HG02571 (cell line): ENCODE results near the gene OPRD1.
"Not testable (repeated sequence)": the region's sequence is repeated elsewhere in the genome, so short reads cannot be mapped to it uniquely, and the experiment has no call there.

Experiments
- ATAC-seq: cut with Tn5 transposase; IDR thresholded peaks from one replicate; pipeline ENCODE4 v1.9.1; 2021; ENCODE audit warnings: mild to moderate bottlenecking, moderate library complexity; ENCODE audit not compliant: unreplicated experiment

Gene OPRD1

DNA sequence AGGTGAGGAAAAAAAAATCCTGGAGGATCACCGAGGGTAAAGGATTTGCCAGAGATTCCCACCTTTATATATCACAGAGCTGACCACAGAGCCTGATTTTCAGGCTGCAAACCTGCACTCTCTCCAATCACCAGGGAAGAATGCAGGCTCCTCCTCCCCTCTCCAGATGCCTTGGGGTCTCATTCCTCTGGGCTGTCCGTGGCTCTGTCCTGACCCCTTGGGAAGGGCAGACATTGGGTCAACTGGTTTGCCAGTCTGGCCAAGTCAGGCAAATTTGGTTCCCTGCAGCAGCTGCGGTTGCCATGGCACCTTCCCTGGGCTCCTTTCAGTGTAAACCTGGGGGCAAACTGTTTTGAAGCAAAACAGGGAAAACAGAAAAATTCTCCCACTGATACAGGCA is 11.6 kb upstream of the OPRD1 start:
- no peak for ATAC-seq

GRCh38 chr1:28801461-28801860 is 10.5 kb upstream of the OPRD1 start:
- no peak for ATAC-seq

DNA sequence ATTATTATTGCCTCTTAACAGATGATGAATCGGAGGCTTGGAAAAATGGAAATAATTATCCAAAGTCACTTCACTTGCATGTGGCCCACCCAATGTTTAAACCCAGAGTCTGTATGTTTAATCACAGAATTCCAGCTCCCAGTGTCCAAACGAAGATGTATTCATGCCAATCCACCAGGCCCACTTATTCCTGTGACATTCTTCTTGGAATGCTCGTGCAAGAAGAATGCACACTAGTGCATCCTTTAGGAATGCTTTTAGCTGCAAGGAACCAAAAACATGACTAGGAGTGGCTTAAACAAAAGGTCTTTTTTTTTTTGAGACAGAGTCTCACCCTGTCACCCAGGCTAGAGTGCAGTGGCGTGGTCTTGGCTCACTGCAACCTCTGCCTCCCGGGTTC is 8.9 kb upstream of the OPRD1 start:
- ATAC-seq: no peak

GRCh38 chr1:28803662-28804061 is 8.3 kb upstream of the OPRD1 start:
- no peak for ATAC-seq

DNA sequence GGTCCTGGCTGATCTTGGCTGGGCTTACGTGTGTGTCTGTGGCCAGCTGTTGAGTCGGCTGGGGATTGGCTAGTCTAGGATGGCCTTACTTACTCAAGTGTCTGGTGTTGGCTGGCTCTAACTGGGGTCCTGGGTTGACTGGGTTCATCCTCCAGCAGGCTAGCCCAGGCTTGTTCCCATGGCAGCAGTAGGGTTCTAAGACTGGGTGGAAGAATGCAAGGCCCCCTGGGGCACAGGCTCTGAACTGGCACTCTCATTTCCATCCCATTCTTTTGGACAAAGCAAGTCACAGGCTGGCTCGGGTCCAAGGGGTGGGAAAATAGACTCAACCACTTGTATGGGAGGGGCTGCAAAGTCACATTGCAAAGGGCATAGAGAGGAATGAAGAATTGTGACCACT is 7.9 kb upstream of the OPRD1 start:
- no peak for ATAC-seq

DNA sequence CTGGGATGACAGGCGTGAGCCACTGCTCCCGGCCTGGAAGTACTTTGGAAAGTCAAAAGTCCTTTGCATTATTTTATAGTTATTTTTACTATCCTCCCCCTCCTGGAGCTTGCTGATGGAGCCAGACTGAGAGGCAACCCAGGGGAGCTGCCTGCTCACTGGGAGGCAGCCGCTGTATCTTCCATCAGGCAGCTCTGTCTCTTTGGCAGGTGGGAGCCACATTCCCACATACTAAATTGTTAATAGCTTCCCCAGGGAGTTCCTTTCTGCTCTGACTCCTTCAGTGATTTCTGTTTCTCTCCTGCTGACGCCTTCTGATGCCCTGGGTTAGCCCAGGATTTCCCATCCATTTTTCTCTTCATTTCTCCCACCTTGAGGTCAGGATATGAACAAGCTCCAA is 4.9 kb upstream of the OPRD1 start:
- no peak for ATAC-seq

- no peak for ATAC-seq
Observed at GRCh38 chr1:28807986-28808385, 4.0 kb upstream of the OPRD1 start.

- no peak for ATAC-seq
Observed at GRCh38 chr1:28811369-28811765, 603 bp upstream of the OPRD1 start.

GRCh38 chr1:28812669-28813468 is 899 bp downstream of the OPRD1 start:
- no peak for ATAC-seq

DNA sequence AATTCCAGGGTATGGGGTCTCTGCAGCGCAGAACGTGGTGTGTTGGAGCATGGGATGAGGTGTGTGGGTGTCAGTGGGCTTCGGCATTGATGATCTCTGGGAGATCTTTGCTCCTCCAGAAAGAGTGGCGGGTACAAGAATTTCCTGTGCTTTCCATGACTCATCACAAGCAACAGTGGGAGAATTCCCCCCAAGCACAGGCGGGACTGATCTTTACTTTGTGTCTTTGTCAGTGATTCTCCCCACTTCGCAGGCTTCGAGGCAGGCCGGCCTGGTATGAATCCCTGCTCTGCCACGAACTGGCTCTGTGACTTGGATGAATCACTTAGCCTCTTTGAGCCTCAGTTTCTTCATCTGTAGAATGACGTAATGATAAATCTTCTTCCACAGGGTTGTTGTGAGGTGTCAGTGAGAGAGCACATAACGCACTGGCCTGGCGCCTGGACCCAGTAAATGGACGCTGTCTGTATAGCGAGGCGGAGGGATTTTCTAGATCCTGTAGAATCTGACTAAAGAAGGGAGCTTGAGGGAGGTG is 2.0 kb downstream of the OPRD1 start:
- ATAC-seq: no peak

GRCh38 chr1:28815533-28816185 is 3.7 kb downstream of the OPRD1 start:
- ATAC-seq: no peak

GRCh38 chr1:28817133-28817532 is 5.2 kb downstream of the OPRD1 start:
- no peak for ATAC-seq

- no peak for ATAC-seq
Observed at GRCh38 chr1:28819020-28819419, 7.0 kb downstream of the OPRD1 start.

- no peak for ATAC-seq
Observed at GRCh38 chr1:28822799-28823198, 10.8 kb downstream of the OPRD1 start.

- not testable (repeated sequence) for ATAC-seq
Observed at GRCh38 chr1:28824061-28824460, 12.1 kb downstream of the OPRD1 start.

DNA sequence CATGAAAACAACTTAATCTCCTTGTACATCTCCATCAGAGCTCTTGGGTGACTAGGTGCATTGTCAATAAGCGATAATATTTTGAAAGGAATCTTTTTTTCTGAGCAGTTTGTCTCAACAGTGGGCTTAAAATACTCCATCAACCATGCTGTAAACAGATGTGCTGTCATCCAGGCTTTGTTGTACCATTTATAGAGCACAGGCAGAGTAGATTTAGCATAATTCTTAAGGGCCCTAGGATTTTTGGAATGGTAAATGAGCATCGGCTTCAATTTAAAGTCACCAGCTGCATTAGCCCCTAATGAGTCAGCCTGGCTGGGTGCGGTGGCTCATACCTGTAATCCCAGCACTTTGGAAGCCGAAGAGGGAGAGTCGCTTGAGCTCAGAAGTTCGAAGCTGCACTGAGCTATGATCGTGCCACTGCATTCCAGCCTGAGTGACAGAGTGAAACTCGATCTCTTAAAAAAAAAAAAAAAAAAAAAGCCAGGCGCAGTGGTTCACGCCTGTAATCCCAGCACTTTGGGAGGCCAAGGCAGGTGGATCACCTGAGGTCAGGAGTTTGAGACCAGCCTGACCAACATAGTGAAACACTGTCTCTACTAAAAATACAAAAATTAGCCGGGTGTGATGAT is 16.4 kb downstream of the OPRD1 start:
- ATAC-seq: not testable (repeated sequence)

GRCh38 chr1:28830814-28831213 is 18.8 kb downstream of the OPRD1 start:
- no peak for ATAC-seq

DNA sequence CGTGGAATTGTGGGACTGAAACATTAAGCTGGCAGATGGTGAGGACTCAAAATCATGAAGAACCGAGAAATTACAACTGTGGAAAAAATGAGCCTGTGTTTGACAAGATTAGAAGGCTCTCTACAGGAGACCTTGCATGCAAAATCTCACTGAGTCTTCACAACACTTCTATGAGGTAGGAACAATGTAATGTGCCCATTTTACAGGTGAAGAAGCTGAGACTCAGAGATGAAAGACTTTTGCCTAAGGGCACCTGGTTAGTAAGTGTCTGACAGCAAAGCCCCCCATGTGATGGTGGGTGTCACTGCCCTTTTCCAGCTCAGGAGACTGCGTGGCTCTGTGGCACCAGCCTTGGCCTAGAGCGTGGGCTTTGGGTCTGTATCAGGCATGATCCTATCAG is 21.0 kb downstream of the OPRD1 start:
- no peak for ATAC-seq

DNA sequence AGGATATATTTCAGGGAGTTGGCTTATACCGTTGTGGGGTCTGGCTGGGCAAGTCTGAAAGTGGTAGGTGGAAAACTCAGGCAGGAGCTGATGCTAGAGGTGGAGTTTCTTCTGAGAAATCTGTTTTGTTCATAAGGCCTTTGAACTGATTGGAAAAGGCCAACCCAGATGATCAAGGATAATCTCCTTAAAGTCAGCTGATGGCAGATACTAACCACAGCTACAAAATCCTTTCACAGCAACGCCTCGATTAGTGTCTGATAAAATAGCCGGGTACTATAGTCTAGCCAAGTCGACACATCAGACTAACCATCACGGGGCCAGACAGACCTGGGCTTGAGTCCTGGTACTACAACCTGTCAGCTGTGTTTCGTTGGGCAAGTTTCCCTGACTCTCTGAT is 21.4 kb downstream of the OPRD1 start:
- no peak for ATAC-seq

- ATAC-seq: no peak
Observed at GRCh38 chr1:28835237-28835650, 23.3 kb downstream of the OPRD1 start.

GRCh38 chr1:28836421-28836956 is 24.5 kb downstream of the OPRD1 start:
- no peak for ATAC-seq
